DND-41 (cell line): ENCODE measurements around the gene RAF1.

Experiments
- ATAC-seq: fragments of 200-7000 bp; cut with Tn5 transposase; 3 replicates; pipeline ENCODE4 v1.9.1; 2021; ENCODE audit warnings: low read depth; ENCODE audit not compliant: insufficient read depth
- DNase-seq: peaks from one replicate; pipeline ENCODE4 v3.0.0-alpha.2; 2020
- H2AFZ ChIP-seq: 2 replicates; pipeline ENCODE4 v1.6.0; 2012; ENCODE audit warnings: low read depth, low read length
- H3K27ac ChIP-seq: 2 replicates; pipeline ENCODE4 v1.5.1; 2012; ENCODE audit warnings: low read length, inconsistent platforms
- H3K27me3 ChIP-seq: fragments of 200-600 bp; sonication (generic); 2 replicates; pipeline ENCODE4 v1.6.0; 2012; ENCODE audit warnings: low read length, mild to moderate bottlenecking, inconsistent platforms; ENCODE audit not compliant: insufficient read depth, poor library complexity
- H3K36me3 ChIP-seq: 2 replicates; pipeline ENCODE4 v1.5.1; 2012; ENCODE audit warnings: low read length, inconsistent platforms; ENCODE audit not compliant: insufficient read depth
- H3K4me1 ChIP-seq: 2 replicates; pipeline ENCODE4 v1.5.1; 2012; ENCODE audit warnings: mild to moderate bottlenecking, low read length; ENCODE audit not compliant: insufficient read depth
- H3K4me2 ChIP-seq: 2 replicates; pipeline ENCODE4 v1.6.0; 2012; ENCODE audit warnings: mild to moderate bottlenecking, moderate library complexity, low read length, inconsistent platforms; ENCODE audit not compliant: insufficient read depth
- H3K4me3 ChIP-seq, 2 experiments: fragments of 200-600 bp in 1 of 2; shearing (Covaris generic) in 1 of 2; 2 replicates each; pipeline ENCODE4 v1.5.1; 2012 to 2016; ENCODE audit warnings: inconsistent platforms in 2 of 2, low read length in 2 of 2, mild to moderate bottlenecking in 2 of 2, low read depth in 1 of 2, moderate library complexity in 1 of 2
- H3K79me2 ChIP-seq: 2 replicates; pipeline ENCODE4 v1.6.0; 2012; ENCODE audit warnings: low read length, inconsistent platforms; ENCODE audit not compliant: insufficient read depth
- H3K9ac ChIP-seq: 2 replicates; pipeline ENCODE4 v1.6.0; 2012; ENCODE audit warnings: low read depth, mild to moderate bottlenecking, inconsistent platforms, low read length, moderate library complexity
- H3K9me3 ChIP-seq: 2 replicates; pipeline ENCODE4 v1.5.1; 2012; ENCODE audit warnings: low read length, moderate library complexity, mild to moderate bottlenecking, inconsistent platforms; ENCODE audit not compliant: insufficient read depth, severe bottlenecking
- H4K20me1 ChIP-seq: 2 replicates; pipeline ENCODE4 v1.6.0; 2012; ENCODE audit warnings: low read length; ENCODE audit not compliant: insufficient read depth
- CTCF ChIP-seq: IDR thresholded peaks from 2 replicates; pipeline ENCODE4 v1.5.1; 2012; ENCODE audit warnings: borderline replicate concordance, low read length, moderate library complexity, mild to moderate bottlenecking; ENCODE audit not compliant: poor library complexity, severe bottlenecking; ENCODE audit errors: extremely low read depth
- EZH2 ChIP-seq: IDR thresholded peaks from 3 replicates; pipeline ENCODE4 v1.6.1; 2012; ENCODE audit warnings: borderline replicate concordance, low read depth, mild to moderate bottlenecking, moderate library complexity, low read length, inconsistent platforms; ENCODE audit not compliant: severe bottlenecking

RAF1 gene

DNA sequence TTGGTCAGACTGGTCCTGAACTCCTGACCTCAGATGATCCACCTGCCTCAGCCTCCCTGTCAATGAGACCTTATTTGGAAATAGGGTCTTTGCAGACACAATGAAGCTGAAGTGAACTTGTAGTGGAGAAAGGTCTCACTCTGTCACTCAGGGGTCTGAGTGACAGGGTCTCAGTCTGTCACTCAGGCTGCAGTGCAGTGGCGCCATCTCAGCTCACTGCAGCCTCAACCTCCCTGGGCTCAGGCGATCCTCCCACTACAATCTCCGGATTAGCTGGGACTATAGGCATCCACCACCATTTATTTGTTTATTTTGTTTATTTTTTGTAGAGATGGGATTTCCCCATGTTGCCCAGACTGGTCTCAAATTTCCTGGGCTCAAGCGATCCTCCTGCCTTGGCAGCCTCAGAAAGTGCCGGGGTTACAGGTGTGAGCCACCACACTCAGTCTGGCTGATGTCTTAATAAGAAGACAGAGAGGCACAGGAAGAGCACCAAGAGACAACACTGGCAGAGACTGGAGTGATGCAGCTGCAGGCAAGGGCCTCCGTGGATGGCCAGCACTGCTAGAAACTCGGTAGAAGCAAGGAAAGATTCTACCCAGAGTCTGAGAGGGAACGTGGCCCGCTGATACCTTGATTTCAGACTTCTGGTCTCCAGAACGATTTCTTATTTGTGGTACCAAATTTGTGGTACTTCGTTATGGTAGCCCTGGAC is 26.2 kb upstream of the RAF1 start:
- Histone ChIP-seq H3K27me3 (no peaks in the 10 kb centered on the region), H3K36me3 (no peaks in the 10 kb centered on the region), H2AFZ (no peak overlapping the region), H3K9ac (no peak overlapping the region), H3K4me3 (no peak overlapping the region), H3K27ac (no peak overlapping the region), H3K4me2 (no peak overlapping the region), H4K20me1 (no peaks in the 10 kb centered on the region), H3K9me3 (no peaks in the 10 kb centered on the region), H3K79me2 (no peaks in the 10 kb centered on the region), H3K4me1 (no peaks in the 10 kb centered on the region)
- no peak for ATAC-seq
- no peak for DNase-seq
- TF ChIP-seq CTCF, result no peak
- no peak for TF ChIP-seq EZH2

DNA sequence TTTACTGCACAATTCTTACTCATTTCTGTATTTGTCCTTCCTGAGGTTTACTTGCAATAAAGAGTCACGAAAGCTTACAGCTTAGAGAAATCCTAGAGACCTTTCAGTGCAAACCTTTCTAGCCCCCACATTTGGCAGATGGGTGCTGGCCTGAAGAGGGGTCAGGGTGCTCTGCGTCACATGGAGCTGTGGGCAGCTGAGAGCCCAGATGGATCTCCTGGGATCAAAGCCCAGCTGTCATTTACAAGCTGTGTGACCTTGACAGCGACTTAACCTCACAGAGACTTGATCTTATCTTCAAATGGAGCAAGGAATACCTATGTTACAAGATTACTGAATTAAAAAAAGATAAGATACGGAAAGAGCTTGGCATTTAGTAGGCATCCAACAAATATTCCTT is 24.0 kb upstream of the RAF1 start:
- no peak overlapping the region for H3K4me3 ChIP-seq
- no peak for DNase-seq
- H3K9ac ChIP-seq, result no peak overlapping the region
- no peak overlapping the region for H3K4me2 ChIP-seq
- TF ChIP-seq CTCF, result no peak
- TF ChIP-seq EZH2, result no peak
- no peaks in the 10 kb centered on the region for H3K79me2 ChIP-seq
- no peak overlapping the region for H3K27ac ChIP-seq
- no peak overlapping the region for H2AFZ ChIP-seq
- no peaks in the 10 kb centered on the region for H4K20me1 ChIP-seq
- ATAC-seq, result no peak
- H3K27me3 ChIP-seq, result no peaks in the 10 kb centered on the region
- no peaks in the 10 kb centered on the region for H3K4me1 ChIP-seq
- H3K9me3 ChIP-seq, result no peaks in the 10 kb centered on the region
- no peaks in the 10 kb centered on the region for H3K36me3 ChIP-seq

GRCh38 chr3:12686096-12686495 is 22.2 kb upstream of the RAF1 start:
- no peaks in the 10 kb centered on the region for H3K36me3 ChIP-seq
- no peaks in the 10 kb centered on the region for H3K4me1 ChIP-seq
- H3K4me2 ChIP-seq, result no peak overlapping the region
- H2AFZ ChIP-seq, result no peak overlapping the region
- no peak overlapping the region for H3K9ac ChIP-seq
- H3K4me3 ChIP-seq, result no peak overlapping the region
- H4K20me1 ChIP-seq, result no peaks in the 10 kb centered on the region
- no peaks in the 10 kb centered on the region for H3K9me3 ChIP-seq
- H3K27ac ChIP-seq, result no peak overlapping the region
- H3K79me2 ChIP-seq, result no peaks in the 10 kb centered on the region
- TF ChIP-seq CTCF (no peak), EZH2 (no peak)
- H3K27me3 ChIP-seq, result no peaks in the 10 kb centered on the region
- DNase-seq (no peak), ATAC-seq (no peak)

DNA sequence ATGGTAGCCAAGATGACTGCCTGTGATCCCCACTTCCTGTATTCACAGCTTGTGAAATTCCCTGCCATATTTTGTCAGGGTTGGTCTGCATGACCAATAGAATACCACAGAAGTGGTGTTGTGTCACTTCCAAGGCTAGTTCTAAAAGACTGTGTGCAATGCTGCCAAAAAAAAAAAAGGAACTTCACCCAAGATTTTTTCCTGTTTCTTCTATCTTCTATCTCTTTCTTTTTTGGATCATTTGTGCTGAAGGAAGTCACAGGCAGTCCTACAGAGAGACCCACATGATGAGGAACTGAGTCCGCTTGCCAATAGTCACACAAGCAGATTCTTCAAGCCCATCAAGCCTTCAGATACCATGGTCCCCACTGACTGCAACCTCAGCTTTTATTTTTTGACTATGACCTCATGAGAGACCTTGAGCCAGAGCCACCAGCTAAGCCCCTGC is 18.1 kb upstream of the RAF1 start:
- Histone ChIP-seq H3K36me3 (no peaks in the 10 kb centered on the region), H3K4me3 (no peak overlapping the region), H3K27ac (no peak overlapping the region), H3K79me2 (no peaks in the 10 kb centered on the region), H4K20me1 (no peaks in the 10 kb centered on the region), H3K27me3 (no peaks in the 10 kb centered on the region), H2AFZ (0 out of 2 replicates have a peak overlapping the region, but pooled peaks have one; percentile 12), H3K4me2 (no peak overlapping the region), H3K9me3 (no peaks in the 10 kb centered on the region), H3K9ac (no peak overlapping the region), H3K4me1 (no peaks in the 10 kb centered on the region)
- no peak for ATAC-seq
- no peak for DNase-seq
- no peak for TF ChIP-seq CTCF
- no peak for TF ChIP-seq EZH2
